Stimulated activated CD4-positive, alpha-beta T cell treated with anti-CD3 and anti-CD28 coated beads, Interleukin-4, amount 100 ng/mL, for 24 hours (primary cell): Measurements from ENCODE around the gene IRF4.
A peak's percentile ranks its signal among the peaks of the same experiment; 100 is the strongest.

Experiments used
- DNase-seq: peaks from one replicate; pipeline ENCODE4 v3.0.0-alpha.2; 2020

IRF4 gene

DNA sequence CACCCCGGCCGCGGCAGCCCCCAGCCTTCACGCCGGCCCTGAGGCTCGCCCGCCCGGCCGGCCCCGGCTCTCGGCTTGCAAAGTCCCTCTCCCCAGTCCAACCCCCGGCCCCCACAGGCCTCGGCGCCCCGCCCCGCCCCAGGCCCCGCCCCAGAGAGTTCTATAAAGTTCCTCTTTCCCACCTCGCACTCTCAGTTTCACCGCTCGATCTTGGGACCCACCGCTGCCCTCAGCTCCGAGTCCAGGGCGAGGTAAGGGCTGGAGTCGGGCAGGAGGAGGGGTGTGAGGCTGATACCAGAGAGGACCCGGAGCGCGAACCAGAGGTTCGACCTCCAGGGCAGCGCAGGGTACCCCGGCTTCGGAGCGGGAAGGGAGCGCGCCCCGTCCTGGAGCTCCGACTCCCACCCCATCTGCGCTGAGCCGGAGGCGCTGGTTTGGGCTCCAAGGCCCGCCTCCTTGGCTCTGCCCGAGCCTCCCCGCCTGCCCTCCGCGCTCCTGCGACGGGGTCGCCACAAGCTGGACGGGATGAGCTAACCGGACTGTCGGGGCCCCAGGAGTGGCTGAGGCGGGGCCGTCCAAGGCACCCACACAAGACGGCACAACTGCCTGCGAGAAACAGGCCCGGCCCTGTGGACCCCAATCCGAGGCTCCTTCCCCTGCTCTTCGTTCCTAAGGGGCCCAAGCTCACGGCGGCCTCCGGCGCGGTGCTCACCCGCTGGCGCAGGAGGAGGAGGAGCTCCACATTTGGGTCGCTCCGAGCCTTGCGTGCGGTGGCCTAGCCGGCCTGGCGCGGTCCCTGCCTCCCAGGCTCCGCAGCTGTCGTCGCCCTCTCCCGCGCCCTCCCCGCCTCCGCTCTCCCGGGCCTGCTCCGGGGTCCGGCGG lies at the start of gene IRF4:
Gene IRF4, plus strand, starts transcription at position 194 of the 882 bp plus-strand sequence. CDS start 1,401 bp downstream, outside the sequence.
- peak; percentile 80 for DNase-seq

DNA sequence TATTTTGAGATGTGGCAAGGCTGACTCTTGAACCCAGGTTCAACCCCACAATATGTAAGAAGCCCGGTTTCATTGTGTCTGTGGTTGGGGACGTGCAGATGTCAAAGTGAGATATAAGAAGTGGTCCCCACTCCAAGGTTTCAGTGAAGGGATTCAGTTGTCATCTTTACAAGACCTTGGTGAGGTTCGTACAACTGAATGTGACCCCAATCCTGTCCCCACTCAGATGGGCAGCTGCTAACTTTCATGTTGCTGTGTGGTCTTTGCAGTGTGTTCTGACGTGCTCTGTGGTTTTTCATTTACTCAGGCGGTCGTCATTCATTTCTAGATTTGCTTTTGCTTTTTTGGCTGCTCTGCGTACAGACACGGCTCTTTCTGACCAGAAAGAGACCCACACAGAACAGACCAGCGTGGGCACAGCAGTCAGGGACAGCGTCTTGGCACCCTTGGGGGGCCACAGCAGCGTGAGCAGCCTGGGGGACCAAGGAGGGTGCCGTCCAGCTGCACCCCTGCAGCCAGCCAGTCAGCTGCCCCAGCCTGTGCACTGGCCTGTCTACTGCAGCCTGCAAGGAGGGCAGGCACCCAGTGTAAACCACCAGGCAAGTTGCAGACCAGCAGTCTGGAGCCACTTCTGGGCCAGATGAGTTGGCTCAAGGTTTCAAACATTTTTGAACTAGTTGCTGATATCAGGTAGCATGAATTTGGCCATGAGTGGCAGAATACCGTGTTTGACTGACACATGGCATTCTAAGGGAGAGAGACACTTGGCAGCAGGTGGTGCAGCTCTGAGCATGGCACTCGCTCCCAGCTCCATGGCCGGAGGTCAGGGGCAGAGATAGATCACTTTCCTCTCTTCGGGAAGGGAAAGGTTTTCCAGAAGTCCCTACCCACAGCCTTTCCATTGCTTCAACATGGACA lies 49.4 kb upstream of the IRF4 start:
- DNase-seq: no peak

DNA sequence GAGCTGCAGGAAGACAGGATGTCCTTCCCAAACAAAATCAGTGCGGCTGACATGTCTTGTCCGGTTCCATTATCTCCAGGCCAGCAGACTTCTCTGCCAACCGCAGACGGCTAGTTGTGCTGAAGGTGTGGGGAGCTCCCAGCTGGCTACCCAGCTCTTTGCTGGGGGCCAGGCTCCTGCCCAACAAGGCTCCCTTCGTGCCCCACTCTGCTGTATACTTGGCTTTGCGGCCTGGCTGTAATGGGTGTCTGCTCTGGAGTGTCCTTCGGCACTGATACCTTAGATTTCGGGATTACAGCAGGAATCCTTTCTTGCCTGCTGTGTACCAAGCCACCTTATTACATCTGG lies 48.7 kb upstream of the IRF4 start:
- DNase-seq: no peak

DNA sequence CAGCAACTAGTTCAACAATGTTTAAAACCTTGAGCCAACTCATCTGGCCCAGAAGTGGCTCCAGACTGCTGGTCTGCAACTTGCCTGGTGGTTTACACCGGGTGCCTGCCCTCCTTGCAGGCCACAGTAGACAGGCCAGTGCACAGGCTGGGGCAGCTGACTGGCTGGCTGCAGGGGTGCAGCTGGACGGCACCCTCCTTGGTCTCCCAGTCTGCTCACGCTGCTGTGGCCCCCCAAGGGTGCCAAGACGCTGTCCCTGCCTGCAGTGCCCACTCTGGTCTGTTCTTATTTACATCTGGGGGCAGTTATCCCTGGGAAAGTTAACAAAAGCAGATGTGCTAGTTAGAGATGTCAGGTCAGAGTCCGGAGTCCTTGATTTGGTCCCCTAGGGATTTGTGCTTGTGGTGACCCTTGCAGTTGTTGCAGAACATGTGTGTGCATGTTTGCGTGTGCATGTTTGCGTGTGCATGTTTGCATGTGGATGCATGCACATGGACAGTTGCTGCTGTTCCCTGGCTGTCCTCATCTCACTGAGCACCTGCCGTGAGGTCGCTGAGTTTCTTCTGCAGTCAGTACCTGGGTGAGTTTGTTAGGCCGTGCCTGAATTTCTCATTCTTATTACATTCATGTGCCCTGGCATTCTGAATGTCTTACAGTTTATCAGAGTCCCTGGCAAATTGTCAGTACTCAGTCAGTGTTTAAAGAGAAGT lies 48.2 kb upstream of the IRF4 start:
- DNase-seq: no peak

DNA sequence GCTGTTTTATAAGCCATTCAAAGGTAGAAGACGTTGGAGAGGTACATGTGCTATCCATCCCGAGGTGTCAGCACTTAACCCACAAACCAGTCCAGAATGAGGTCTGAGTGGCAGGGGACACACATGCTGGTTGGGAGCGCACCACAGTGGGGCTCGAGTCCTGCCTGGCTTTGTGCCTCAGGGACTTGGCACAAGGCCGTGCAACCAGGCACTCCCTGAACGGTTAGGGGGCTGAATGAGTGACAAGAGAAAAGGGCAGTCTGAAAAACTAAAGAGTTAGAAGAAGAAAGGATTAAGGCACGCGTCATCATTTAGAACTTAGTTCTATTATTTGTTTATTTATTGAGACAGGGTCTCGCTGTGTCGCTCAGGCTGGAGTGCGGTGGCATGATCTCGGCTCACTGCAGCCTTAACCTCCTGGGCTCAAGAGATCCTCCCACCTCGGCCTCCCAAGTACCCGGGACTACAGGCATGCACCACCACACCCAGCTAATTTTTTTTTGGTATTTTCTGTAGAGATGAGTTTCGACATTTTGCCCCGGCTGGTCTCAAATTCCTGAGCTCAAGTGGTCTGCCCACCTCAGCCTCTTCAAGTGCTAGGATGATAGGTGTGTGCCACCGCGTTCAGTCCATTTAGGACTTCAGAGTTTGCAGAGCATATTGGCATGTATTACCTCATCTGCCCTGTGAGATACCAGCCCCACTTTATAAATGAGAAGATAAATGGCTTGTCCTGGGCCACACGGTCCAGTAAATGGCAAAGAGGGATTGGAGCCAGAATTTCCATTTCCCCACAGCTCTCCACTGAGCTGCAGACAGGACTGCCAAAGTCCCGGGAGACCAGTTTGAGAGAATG lies 47.4 kb upstream of the IRF4 start:
- DNase-seq: no peak

DNA sequence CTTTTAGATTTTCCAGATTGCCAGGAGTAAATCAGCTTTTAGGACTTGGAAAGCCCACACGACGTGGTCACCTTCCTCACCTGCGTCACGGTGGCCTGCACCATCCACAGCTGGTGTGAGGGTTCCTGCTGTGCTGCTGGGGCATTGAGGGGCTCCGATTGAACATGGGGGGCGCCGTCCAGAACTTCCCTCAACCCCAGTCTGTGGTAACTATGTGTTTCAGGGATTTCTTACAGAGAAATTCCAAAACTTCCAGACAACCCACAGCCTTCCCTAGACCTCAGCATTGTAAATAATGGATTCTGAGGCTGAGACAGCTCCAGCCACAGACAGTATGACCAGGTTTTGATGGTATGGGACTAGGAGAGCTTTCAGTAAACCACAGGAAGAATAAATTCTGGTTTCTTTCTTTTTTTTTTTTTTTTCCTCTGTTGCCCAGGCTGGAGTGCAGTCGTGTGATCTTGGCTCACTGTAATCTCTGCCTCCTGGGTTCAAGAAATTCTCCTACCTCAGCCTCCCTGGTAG lies 46.7 kb upstream of the IRF4 start:
- DNase-seq: no peak

DNA sequence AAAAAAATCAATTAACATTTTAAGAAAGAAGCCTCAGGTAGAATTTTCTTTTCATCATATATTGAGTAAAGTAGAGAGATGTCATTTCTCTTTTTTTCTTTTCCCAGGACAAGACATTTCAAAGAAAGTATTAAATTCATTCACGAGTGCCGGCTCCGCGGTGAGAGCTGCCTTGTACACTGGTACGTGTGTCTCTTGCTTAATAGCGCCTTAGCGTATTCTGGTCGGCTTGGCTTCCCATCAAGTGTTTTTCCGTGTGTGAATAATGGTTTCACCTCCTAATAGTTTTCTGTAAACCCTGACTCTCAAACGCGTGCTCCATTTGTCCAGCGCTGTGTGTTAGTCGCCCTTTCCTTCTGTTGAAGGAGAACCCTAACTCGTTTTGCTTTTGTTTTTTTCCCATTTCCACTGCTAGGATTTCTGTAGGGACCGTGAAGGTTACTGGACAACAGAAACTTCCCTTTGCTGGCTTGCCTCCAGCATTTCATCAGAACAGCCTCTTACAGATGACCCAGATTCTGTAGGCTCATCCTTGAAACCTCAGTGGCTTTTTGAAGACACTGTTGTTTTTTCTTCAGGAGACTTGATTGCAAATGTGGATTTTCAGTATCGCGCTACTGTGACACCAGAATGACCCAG lies 45.7 kb upstream of the IRF4 start:
- DNase-seq: no peak

DNA sequence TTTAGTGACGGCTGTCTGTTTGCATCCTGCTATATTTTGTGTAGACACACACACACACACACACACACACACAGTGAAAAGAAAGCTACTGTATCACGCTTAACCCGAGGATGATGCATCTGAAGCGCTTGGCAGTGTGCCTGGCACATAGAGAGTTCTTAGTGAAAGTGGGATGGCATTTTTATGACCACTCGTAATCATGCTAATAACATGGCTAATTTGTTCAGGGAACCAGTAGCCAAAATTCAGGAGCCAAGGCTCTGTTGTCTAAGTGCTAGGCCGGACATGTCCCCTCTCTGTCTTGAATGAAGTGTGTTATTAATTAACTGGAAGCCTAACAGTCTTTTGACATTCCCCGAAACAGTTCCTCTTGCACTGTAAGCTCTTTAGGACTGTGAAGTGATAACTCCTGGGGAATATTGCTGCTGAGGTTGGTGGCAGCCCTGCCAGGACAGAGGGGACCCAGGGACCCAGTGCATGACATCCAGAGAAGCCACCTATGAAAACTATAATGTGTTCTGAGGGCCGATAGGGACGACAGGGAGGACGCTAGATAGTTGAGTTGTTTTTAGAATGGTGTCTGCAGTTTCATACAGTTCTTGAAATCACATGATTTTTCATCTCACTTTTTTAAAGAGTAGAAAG lies 45.0 kb upstream of the IRF4 start:
- no peak for DNase-seq

DNA sequence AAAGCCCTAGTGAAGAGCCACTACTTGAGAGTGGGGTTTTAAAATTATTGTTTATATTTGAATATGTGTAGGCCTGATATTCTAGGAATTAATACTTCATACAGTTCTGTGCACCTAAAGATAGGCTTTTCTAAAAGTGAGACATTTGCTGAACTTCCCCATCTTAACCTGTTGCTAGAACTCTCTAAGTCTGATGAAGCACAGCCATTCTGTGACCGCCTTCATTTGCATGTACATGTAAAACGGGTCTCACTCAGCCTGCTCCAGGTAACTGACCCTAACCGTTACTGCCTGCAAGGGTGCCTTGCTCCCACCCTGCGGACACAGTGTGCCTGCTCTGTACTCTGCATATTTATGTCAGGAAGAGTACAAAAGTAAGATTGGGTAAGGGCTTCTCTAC lies 44.3 kb upstream of the IRF4 start:
- DNase-seq: no peak

DNA sequence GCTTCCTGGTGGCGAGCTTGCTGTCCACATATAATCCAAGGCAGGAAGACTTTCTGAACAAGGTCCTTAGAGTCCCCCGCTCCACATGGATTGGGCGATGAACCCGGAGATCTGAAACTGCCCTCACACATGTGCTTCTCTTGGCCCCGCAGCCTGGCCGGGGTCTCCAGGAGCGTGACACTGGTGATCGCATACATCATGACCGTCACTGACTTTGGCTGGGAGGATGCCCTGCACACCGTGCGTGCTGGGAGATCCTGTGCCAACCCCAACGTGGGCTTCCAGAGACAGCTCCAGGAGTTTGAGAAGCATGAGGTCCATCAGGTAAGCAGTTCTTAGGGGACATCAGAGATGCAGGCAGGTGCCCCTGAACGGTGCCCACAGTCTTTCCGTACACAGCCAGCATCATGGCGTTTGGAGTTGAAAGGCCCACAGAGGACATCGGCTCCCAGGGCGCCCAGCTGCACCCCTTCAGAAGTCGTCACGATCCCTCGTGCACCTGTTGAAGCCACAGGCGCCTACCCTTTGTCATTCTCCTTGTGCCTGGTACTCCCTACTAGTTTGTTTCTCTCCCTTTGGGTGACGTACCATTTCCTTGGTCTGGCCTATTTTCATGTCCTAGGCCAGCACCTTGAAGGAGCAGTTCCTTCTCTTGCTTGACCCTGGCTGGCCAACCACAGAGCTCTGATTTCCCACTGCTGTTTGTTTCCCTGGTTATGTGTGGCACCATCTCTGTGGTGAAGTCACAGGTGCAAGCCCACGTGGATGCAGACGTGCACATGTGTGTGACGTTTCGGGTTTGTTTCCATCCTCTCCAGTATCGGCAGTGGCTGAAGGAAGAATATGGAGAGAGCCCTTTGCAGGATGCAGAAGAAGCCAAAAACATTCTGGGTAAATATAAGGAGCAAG lies 43.3 kb upstream of the IRF4 start:
- DNase-seq: no peak

DNA sequence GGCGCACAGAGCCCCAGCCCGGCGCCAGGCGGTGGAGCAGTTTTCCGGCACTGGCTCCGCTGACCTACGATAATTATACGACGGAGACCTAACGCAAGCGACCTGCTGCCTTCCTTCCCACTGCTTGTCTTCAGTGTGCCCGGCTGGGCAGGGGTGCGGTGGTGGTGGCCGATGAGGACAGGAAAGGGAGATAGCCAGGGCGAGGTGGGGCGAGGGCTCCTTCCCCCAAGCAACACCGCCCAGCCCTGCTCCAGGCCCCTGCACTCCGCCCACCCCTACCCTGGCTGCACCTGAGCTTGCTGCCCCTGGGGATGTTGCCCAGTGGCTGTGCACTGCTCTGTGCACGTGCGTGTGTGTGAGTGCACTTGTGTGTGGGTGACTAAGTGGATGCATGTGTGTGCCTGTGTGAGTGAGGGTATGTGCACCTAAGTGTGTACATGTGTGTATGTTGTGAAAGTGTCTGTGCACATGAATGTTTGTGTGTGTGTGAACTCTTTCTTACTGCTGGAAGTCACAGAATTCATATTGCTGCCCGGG lies 42.6 kb upstream of the IRF4 start:
- no peak for DNase-seq

DNA sequence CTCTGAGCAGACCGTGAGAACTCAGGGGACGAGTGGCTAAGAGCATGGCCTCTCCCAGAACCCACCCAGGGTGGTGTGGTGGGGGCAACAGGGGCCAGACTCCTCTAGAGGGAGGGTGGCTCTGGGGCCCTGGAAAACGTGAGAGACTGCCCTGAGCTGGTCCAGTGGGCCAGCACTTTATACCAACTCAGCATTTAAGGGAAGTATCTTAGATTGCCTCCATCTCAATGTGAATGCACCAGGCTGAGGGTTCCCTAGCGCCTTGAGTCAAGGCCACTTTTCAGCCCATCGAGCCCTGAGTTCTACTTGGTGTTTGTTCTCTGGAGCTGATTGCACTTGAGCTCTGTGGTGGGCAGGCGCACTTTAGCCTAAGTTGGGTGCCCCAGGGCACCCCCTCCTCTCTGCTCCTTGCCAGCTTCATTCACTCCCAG lies 42.0 kb upstream of the IRF4 start:
- DNase-seq: no peak

DNA sequence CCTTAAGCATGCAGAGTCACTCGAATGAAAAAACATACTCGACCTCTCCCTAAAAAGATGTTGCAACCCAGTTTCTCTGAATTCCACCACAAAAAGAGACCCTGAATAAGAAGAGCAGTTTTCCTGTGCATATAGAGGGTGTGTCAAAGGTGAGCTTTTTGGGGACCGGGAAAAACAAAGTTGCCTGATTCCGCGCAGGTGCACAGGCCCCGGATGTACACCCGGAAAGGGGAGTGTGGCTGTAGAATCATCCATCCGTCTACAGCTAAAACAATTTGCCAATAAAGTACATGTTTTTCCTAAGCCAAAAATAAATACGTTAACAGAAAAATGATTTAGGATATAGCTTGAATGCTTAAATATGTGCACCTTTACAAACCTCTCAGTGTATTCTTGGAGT lies 41.2 kb upstream of the IRF4 start:
- no peak for DNase-seq

DNA sequence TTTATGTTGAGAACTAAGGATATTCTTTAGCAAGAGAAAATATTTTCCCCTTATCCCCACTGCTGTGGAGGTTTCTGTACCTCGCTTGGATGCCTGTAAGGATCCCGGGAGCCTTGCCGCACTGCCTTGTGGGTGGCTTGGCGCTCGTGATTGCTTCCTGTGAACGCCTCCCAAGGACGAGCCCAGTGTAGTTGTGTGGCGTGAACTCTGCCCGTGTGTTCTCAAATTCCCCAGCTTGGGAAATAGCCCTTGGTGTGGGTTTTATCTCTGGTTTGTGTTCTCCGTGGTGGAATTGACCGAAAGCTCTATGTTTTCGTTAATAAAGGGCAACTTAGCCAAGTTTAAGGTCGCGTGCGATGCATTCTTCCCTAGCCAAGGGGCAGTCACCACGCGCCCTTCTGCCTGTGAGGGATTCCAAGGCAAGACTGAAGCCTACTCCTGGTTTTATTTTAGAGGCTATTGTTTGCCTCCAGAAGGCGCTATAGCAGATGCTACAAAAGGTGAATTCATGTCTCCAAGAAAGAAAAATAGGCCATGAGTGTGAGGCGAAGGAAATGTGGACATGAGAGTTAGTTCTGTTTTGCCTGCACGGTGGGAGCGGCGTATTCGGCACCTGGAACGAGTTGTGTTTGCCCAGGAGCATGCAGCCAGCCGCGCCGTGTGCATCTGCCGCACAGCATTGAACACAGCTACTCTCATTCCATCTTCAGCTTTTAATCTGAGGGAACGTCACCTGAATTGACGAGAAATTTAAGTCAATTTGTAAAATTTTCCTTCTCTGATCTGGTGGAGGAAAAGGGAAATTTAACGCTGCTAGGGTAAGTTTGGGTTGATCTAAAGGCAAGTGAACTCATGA lies 40.3 kb upstream of the IRF4 start:
- DNase-seq: no peak

DNA sequence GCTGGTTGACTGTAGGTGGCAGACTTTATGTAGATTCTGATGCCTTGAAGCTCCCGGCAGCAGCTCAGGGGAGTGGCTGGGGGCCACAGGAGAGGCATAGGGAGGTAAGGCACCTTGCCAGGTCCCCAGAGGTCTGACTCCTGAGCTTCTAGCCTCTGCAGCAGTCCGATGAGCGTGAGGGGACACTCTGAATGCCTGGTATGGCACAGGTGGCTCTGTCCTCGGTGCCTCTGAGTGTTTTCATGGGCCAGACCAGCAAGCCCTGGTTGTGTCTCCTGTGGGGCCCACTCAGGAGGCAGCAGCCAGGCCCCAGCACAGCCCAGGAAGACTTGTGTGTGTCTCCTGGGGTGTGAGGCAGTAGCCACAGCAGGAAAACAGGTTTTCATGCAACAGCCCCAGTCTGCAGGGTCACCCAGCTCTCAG lies 39.7 kb upstream of the IRF4 start:
- DNase-seq: no peak

DNA sequence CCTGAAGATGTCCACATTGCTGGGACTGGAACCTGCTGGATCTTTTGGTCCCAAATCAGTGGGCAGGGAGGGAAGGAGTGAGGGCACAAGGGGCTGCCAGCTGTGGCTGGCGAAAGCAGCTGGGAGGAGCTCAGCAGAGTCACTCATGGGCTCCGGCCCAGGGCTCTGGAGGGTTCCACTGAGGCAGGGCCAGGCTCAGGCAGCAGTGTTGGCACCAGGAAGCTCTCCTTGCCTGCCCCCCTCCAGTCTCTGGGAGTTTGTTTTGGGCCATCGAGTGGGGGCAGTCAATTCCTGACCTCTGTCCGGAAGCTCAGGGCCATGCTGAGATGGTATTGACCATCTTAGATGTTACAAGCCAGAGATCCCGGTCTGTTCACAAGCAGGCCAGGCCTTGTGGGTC lies 39.1 kb upstream of the IRF4 start:
- DNase-seq: no peak

DNA sequence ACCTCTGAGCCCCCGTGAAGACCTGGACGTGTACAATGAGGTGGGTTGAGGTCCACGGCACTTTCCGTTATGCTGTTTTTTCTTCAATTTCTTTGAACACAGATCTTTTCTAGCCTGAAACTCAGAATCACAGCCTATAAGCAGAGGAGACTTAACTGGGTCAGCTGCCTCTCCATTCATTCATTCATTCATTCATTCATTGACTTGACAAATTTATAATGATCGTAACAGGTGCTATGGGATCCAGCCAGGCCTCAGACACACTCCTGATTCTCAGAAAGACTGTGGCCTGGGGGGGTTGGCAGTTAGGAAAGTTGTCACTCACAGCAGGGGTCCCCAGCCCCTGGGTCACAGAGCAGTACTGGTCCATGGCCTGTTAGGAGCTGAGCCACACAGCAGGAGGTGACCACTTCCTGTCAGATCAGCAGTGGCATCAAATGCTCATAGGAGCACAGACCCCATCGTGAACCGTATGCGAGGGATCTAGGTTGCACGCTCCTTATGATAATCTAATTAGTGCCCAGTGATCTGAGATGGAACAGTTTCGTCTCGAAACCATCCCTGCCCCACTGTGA lies 38.6 kb upstream of the IRF4 start:
- no peak for DNase-seq
